Measurements from ENCODE around the gene GSTO1.
"Not testable (repeated sequence)": the region's sequence is repeated elsewhere in the genome, so short reads cannot be mapped to it uniquely, and the experiment has no call there.

Gene GSTO1

DNA sequence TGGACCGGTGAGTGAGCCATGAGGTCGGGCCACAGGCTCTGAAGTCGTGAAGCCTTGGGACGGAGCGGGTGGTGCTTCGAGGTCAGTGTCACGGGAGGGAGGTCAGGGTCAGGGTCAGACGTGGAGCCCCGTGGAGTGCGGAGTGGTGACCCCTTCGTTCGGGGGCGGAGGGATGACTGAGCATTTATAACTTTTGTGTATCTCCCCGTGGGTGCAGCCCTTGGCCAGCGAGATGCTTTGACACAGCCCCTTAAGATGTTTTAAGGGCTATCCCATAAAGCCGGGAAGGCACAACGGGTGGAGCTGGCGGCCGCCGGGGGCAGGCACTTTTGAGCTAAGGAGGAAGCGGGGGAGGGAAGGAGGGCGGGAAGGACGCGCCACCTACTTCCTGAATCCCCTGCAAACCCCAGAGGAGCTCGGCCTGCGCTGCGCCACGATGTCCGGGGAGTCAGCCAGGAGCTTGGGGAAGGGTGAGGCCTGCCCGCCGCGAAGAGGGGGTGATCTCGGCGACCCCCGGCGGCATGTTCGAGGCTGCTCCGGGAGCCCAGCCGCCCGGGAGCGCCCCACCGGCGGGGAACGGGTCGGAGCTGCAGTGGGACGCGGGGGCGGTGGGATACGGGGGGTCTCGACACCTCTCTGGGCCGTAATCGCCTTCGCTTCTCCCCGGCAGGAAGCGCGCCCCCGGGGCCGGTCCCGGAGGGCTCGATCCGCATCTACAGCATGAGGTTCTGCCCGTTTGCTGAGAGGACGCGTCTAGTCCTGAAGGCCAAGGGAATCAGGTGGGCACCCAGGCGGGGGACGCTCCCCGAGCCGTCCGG lies at the start of gene GSTO1:
TSS of gene GSTO1 (plus strand) at position 400 of the 818 bp plus-strand sequence. CDS start at position 437, 37 bp downstream.
- peak; percentile 39 for DNase-seq (ENCODE audit: low read depth)

DNA sequence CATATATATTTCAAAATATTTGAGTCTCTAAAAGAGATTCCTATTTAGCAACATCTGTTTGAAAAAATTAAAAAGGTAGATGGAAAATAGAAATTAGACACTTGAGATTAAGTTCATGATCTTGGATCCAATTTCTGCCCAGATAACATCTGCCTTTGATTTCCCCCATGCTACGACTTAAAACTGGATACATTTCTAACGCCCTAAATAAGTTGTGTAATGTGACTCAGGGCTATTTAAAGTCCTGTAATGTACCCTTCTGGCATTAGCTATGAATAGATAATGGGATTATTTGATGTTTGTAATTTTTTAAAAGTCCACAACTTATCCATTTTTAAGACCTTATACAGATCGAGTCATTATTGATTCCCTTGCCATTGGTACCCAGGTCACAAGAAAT lies 46.0 kb upstream of the GSTO1 start:
- DNase-seq (ENCODE audit: low read depth): no peak

DNA sequence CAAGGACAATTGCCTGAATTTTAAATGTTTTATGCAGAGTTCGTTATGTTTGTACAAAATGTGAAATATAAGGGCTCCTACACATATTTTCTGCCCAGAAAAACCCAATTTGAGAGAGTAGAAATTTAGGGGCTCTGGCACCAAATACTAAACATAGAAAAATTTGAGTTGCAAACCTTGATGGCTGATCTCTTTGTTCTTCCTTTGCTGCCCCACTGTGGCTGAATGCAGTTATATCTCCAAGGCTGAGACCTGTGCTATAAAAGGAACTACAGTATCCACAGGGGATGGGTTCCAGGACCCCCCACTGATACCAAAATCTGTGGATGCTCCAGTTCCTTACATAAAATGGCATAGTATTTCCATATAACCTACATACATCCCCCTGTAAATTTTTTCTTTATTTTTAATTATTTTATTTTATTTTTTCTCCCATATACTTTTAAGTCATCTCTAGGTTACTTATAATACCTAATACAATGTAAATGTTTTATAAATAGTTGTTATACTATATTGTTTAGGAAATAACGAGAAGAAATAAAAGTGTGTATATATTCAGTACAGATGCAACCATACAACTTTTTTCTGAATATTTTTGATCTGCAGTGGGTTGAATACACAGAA lies 45.0 kb upstream of the GSTO1 start:
- no peak for DNase-seq (ENCODE audit: low read depth)

DNA sequence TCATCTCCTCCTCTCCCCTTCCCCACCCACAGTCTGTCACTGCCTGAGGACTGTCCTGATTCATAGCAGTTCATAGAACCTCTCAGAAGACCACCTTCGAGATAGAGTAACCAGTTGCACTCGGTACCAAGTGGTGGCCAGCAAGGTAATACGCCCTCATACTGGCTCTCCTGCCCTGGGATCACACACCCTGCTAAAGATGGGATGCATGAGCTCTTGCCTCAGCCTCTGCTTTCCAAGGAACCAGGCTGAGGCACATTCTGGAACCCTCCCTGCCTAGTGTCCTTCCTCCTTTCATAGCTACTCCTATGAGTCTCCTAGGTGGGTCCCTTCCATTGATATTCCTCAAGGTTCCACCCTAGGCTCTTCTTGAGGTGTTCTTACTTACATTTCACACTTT lies 38.1 kb upstream of the GSTO1 start:
- no peak for DNase-seq (ENCODE audit: low read depth)

DNA sequence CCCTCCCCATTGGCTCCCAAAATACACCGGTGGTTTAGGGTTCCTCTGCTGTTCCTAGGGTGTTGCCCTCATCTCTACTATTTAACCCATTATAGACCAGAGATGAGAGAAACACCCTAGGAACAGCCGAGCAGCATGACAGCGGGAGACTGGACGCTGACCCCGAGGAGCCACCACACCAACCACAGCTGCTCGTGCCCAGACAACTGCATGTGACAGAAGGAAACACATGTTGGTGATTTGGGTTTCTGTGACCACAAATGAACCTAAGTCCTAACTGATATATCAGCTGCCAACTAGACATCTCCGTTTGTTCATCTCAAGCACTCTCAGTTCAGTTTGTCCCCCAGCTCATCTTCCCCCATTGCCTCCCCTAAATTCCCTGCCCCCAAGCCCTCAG lies 35.9 kb upstream of the GSTO1 start:
- no peak for DNase-seq (ENCODE audit: low read depth)

DNA sequence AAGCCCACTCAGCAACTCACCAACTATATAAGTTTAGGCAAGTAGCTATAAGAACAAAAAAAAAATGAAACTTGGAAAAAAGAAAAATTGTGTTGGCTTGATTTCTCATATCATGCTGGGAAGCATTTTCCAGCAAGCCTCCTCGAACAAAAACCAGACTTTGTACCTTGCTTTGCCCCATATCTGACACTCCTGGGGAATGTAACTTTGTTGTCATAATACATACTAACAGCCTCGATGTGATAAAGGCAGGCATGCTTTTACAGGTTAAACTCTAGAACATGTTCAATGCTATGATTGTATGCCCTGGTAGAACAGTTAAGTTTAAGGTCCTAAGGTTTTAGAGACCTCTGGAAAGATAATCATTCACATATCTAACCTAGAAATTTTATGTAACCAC lies 34.2 kb upstream of the GSTO1 start:
- DNase-seq (ENCODE audit: low read depth): no peak

DNA sequence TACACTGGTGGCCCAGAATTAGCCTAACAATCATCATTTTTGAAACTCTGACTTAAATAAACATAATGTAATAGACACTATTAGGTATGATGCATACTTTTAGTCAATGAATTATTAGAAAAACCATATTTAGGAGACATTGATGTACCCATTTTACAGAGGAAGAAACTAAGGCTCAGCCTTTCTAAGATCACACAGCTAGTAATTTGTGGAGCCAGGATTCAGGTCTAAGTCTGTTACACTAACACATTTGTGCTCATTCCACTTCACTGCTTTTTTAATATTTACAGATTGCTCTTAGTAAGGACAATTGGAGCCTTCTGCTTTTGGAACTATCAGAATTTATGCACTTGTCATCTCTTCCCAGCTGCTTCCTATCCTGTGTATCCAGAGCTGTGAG lies 31.4 kb upstream of the GSTO1 start:
- DNase-seq (ENCODE audit: low read depth): no peak

DNA sequence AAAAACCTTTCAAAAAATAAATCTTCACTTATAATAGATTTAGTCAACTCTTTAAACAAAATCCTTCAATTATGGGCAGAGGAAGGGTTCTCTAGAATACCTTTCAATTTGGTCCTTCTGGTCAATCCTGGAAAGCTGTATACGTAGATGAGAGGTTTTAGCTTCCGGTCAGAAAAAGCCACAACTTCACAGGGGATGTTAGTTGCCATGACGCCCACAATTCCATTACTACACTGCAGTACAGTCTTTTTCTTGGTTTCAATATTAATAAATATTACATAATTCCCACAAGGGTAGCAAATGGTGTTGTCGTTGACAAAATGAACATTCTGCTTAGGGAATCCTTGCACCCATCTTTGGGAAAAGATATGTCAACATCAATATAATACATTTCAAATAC lies 24.2 kb upstream of the GSTO1 start:
- DNase-seq (ENCODE audit: low read depth): no peak

DNA sequence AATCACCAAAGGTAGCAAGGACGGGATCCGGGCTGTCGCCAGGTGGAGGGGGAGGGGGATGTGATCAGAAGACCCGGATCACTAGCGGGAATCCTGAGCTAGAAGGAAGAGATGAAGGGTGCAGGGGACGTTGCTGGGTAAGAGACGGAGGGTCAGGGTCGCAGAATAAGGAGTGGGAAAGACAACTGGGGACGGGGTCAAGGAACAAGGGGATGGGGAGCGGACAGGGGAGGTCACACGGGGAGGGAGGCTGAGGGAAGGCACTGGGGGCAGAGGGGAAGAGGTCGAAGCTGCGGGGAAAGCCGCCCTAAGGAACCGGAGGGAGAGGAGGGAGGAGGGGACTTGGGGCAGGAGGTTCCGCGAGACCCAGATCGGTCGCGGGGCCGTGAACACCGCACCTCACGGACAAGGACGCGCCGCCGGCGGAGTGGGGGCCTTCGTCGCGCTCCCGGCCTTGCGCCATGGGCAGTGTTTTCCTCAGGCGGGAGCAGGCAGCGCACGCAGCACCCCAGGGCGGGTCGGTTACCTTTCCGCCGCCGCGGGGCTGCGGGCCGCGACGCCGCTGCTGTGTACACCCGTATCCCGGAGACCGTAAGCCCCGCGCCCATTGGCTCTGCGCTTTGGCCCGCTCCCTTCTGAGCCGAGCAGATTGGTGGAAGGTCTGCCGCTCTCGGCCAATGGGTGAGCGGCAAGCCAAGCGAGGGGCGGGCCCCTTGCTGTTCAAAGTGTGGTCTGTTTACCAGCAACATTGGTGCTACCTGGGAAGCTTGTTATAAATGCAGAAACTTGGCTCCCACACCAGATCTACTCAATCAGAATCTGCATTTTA lies 22.7 kb upstream of the GSTO1 start, which contains the start of gene CFAP43:
TSS of gene CFAP43 (minus strand) at position 581 of the 829 bp plus-strand sequence. CDS start at position 463, 118 bp downstream.
- DNase-seq (ENCODE audit: low read depth): peak; percentile 98

DNA sequence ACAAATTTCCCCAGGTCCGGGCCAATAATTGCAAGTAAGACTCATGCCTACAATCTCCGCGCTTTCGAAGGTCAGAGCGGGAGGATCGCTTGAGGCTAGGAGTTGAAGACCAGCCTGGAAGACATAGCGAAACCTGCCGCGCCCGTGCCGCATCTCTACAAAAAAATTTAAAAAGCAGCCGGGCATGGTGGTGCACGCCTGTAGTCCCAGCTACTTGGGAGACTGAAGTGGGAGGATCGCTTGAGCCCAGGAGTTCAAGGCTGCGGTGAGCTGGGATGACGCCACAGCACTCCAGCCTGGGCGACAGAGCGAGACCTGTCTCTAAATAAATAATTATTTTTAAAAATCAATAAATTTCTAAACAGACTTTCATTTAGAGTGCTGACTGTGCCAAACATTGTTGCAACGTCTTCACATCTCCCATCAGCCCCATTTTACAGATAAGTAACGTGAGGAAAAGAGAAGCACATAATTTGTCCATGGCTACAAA lies 22.0 kb upstream of the GSTO1 start:
- DNase-seq (ENCODE audit: low read depth): no peak

DNA sequence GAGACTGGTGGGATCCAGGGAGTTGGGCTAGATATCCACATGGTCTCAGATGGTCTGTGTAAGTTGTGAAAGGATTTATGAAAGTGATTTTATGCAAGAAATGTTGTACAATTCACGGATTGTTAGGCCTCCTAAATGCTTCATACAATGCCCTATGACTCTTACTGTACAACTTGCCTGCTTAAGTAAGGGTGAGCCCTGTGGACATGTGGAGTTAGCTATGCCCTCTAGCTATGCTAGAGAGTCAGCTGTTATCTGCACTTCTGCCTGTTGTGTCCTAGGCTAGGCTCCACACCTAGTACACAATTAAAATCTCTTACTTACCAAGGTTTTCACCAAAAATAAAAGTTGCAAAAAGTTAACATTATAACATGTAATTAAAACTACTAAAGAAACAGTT lies 20.9 kb upstream of the GSTO1 start:
- DNase-seq (ENCODE audit: low read depth): no peak

DNA sequence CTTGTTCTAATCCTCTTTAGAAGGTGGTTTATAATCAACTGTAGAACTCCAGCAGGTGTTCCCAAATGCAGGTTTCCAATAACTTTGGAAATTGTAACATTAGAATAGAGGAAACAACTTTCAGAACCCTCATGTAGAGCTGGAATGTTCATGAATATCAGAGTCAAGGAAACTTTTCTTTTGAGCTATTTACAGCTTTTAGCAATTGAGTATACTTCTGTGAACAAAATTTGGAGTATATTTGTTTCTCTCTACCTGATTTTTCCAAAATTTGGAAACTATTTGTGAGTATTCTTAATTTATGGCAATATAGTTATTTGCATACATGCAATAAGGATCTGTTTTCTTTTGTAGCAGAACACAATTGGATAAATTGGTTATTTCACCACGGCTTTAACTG lies 19.8 kb upstream of the GSTO1 start:
- no peak for DNase-seq (ENCODE audit: low read depth)

DNA sequence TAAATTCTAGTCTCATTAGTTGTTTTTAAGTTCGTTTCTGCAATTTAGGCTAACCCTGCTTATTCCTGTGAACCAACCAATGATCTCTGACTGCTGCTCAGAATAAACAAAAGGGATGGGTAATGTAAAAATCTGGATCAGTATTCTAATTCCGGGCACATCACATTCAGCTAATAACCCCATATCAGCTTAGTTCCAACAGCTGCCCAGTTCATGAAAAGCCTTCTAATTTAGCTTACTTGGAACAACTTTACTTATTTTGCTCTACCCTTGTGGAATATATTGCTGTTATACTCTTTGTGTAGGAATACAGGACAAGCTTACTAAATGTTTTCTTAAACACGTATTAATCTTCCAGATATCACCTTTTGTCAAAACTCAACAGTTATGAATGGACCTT lies 18.9 kb upstream of the GSTO1 start:
- no peak for DNase-seq (ENCODE audit: low read depth)

DNA sequence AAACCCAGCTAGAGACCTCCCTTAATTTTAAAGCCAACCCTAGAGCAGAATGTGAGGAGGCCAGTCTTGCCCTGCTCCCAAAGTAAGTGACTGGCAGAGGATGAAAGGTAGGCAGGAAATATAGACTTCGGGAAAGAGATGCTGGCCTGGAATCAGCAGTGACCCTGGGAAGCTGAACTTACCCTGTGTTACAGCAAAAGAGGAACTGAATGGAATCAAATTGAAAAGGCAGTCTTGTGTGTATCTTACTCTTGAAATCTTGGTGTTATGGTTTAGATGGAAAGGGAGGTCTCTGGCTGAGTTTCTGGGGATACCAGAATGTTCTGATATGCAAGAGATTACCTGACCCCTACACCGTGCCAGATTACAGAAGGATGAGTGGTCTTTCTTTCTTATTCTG lies 14.6 kb upstream of the GSTO1 start:
- DNase-seq (ENCODE audit: low read depth): no peak

DNA sequence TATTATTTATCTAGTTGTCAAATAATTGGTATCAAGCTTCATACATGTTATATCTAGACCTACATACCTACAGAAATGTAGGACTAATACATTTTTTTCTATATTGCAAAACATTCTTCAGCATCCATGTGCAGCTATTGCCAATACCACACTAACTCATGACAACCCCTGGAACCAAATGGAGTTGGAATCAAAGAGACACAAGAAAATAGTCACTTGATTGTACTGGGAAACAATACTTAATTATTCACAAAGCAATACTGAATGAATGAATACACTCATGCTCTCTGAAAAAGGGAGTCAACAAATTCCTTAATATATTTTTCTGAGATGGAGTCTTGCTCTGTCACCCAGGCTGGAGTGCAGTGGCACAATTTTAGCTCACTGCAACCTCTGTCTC lies 12.1 kb upstream of the GSTO1 start:
- no peak for DNase-seq (ENCODE audit: low read depth)

DNA sequence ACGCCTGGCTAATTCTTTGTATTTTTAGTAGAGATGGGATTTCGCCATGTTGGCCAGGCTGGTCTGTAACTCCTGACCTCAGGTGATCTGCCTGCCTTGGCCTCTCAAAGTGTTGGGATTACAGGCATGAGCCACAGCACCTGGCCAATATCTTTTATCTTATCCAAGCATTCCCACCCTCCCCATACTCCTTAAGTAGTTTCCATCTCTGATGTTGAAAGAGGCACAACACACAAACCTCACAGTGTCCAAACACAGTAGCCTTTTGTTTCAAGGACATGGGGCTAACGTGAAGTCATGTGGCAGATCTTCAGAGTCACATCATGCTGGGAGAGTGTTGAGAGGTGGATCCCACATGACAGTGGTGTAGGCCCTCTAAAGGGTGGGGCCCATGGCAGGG lies 11.7 kb upstream of the GSTO1 start:
- not testable (repeated sequence) for DNase-seq (ENCODE audit: low read depth)

DNA sequence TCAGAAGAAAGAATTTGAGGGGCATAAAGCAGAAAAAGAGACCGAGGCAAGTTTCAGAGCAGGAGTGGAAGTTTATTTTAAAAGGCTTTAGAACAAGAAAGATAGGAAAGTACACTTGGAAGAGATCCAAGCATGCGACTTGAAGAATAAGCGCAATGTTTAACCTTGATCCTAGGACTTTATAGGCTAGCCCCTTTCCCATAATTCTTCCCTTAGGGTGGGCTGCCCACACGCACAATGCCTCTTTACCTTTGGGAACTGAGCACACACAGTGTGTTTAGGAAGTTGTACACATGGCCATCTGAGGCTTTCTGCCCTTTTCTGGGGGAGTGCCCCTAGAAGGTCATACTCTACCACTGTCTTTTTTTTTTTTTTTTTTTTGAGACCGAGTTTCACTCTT lies 11.2 kb upstream of the GSTO1 start:
- DNase-seq (ENCODE audit: low read depth): no peak

DNA sequence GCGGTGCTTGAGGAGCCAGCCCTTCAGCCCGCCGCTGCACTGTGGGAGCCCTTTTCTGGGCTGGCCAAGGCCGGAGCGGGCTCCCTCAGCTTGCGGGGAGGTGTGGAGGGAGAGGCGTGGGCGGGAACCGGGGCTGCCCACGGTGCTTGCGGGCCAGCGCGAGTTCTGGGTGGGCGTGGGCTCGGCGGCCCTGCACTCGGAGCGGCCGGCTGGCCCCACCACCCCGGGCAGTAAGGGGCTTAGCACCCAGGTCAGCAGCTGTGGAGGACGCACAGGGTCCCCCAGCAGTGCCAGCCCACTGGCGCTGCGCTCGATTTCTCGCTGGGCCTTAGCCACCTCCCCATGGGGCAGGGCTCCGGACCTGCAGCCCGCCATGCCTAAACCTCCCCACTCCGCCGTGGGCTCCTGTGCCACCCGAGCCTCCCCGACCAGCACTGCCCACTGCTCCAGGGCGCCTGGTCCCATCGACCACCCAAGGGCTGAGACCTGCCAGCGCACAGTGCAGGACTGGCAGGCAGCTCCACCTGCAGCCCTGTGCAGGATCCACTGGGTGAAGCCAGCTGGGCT lies 9.5 kb upstream of the GSTO1 start:
- DNase-seq (ENCODE audit: low read depth): no peak

DNA sequence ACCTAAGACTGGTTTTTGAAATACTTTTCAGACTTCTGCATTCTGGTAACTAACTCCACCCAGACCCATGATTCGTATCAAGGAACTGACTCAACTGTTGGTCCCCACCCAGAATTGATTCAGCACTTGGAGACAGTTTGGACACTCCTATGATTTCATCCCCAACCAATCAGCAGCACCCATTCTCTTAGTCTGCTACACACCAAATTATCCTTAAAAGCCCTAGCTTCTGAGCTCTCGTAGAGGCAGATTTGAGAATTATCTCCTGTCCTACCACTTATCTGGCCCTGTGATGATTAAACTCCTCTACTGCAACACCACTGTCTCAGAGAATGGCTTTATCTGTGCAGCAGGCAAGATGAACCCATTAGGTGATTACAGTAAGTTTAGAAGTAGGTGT lies 7.7 kb upstream of the GSTO1 start:
- no peak for DNase-seq (ENCODE audit: low read depth)

DNA sequence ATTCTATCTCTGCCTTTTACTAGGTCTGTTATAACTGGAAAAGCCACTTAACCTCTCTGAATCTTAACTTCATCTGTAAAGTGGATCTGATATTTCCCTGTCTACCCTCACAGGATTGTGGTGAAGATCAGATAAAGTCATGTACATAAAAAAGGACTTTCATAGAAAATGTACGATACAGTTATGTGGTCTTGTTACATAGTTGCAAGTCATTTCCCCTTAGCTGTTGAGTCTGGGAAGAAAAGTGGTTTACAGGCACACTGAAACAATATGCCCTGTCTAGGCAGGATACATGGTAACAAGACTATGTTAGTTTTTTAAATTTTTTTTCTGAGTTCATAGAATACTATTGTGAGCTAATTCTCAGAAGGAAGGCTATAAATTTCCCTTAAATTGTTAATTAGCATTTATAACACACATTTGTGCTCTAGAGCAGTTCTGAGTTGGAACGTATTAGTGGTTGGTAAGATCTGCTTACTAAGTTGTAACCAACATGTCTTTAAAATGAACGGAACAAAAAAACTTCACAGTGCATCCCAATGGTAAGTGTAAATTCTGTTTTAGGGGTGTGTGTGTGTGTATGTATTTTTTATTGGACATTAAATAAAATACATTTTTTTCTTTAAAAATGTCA lies 7.1 kb upstream of the GSTO1 start:
- DNase-seq (ENCODE audit: low read depth): no peak

DNA sequence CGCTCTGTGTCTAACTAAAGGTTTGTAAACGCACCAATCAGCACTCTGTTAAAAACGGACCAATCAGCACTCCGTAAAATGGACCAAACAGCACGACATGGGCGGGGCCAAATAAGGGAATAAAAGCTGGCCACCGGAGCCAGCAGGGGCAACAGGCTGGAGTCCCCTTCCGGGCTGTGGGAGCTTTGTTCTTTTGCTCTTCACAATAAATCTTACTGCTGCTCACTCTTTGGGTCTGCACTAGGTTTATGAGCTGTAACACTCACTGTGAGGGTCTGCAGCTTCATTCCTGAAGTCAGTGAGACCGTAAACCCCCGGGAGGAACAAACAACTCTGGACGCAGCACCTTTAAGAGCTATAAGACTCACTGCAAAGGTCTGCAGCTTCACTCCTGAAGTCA lies 5.8 kb upstream of the GSTO1 start:
- not testable (repeated sequence) for DNase-seq (ENCODE audit: low read depth)

DNA sequence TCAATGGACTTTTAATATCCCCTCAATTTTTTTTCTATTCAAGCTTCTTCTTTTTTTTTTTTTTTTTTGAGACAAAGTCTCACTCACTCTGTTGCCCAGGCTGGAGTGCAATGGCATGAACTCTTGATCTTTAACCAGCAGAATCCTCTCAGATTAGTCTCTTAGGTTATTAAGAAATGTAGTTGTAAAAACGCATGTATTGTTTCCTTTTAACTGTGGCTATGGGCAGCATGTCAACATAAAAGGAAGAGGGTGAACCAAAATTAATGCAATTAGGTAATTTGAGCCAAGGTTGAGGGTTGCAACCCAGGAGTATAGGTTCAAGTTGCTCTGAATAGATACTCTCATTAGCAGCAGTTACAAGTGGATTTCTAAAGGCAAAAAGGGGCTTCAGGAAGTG lies 4.3 kb upstream of the GSTO1 start:
- DNase-seq (ENCODE audit: low read depth): no peak

All from stimulated activated CD8-positive, alpha-beta memory T cell treated with anti-CD3 and anti-CD28 coated beads, Interleukin-4, amount 100 ng/mL, for 24 hours (primary cell).